GM10266 (cell line): ENCODE data around the gene ZBTB7C.

ENCODE experiments used
- DNase-seq: peaks from one replicate; pipeline ENCODE4 v3.0.0; 2012; ENCODE audit errors: extremely low spot score
- CTCF ChIP-seq: IDR thresholded peaks from 2 replicates; pipeline ENCODE4 v1.5.1; 2012; ENCODE audit warnings: mild to moderate bottlenecking, low read depth; ENCODE audit not compliant: control insufficient read depth, insufficient read depth; ENCODE audit errors: missing control alignments

The ZBTB7C gene

GRCh38 chr18:48408727-48409590 lies at the start of gene ZBTB7C:
TSS of gene ZBTB7C (minus strand) at chr18:48409383.
- no peak for TF ChIP-seq CTCF
- peak; percentile 55 for DNase-seq

DNA sequence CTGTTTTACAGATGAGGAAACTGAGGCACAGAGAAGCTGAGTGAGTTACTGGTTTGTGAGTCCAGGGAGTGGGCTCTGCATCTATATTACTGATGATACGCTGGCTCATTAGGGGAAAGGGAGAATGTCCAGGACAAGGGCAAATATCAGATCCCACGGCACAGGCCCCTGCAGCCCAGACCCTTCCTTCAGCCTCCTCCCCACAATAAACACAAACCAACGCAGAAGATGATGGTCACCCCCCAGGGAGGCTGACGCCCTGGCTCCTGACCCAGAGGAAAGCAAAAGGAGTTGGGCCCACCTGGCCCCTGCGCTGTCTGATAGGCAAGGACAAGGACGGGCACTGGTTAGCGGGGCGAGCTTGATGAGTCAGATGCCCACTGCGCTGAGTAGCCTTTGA lies 47.7 kb upstream of the ZBTB7C start:
- DNase-seq, result no peak
- no peak for TF ChIP-seq CTCF

DNA sequence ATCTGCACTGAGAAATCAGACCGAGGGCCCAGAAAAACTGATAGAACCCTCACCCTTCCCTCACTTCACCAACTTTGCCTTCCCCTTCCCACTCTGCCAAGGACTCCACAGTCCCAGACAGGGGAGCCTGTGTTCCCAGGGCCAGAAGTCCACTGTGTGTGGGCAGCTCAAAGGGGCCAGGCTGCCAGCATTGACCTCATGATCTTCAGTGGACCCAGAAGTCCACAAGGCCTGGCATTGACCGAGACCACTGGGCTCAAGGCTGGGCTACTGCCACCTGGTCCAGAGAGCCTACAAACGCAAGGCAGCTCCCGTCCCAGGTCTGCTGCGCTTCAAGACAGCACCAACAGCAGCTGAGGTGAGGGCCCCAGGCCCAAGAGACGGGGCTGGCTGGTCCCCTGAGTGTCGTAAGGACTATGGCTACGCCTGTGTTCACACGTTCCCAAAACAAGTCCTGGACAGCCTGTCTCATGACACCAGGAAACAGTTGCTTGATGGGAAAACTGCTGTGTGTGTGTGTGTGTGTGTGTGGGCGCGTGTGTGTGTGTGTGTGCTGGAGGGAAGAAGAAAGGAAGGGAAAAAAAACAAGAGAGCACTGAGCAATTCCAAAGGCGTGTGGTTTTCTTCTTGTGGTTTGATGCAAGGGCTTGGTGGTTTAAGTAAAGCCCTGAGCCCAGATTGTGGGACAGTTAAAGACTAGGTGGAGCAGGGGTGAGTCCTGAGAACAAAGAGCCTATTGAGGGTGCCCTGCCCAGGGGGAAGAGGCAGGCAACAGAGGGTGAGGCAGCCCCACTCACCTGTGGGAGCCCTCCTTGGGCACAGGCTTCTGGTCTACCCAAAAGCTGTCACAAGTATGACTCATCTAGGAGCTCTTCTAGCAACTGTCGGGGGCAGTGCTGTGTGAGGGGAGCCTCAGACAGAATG lies 46.6 kb upstream of the ZBTB7C start:
- no peak for TF ChIP-seq CTCF
- DNase-seq, result no peak

DNA sequence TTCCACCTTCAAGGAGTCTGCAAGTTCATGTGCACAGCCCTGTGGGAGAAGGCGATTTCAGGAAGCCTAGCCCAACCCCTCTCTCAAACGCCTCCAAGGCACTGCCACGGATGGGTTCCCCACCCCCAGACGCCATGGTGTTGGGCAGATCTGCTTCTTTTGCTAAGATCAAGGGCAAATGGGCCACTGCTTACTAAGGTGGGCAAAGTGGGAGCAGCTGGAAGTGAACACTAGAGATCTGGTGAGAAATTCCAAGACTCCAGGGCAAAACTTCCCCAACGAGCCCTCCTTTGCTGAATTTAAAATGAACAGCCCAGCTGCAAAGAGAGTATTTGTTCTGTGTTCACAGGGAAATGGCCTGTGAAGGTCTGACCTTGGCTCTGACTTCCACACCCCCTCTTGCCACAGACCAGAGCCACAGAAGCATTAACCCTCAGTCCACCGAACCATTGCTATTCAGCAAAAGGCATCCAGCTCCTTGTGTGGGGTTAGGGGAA lies 45.1 kb upstream of the ZBTB7C start:
- TF ChIP-seq CTCF, result no peak
- no peak for DNase-seq

DNA sequence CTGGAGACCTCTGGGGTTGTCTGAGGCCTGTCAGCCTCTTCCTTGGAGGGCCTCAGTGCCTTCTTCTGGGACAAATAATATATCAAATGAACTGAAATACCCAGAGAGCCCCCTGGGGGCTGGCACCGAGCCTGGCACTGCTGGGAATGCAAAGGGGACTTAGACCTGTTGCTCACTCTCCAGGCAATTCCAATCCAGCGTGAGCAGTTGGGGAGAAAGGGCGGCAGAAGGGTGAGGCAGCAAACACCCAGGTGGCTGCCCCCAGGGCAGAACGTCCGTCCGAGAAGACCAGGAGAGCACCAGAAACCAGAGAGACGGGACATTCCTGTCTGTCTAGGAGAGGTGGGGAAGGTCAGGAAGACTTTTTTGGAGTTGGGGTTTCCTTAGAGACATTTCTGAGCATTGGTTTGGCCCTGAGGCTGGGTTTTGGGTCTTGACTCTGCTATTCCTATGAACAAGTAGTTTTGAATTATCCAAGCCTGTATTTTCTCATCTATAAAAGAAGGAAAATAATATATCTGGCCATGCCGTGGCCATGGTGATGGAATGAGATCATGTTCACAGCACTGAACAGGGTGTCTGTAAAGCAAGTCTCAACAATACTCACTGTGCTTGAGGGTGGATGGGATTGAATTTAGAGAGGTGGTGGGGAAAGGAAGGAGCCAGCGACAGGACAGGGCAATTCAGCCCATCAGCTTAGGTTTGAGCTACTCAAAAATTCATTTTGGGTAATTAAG lies 44.3 kb upstream of the ZBTB7C start:
- DNase-seq, result no peak
- no peak for TF ChIP-seq CTCF

GRCh38 chr18:48452861-48453323 lies 43.7 kb upstream of the ZBTB7C start:
- TF ChIP-seq CTCF, result no peak

More at GRCh38 chr18:48452861-48453323, 43.7 kb upstream of the ZBTB7C start:
- DNase-seq, result no peak
